SK-N-MC (cell line): ENCODE results near the gene DHRS7.

Source experiments
- EZH2 ChIP-seq: fragments of 200-600 bp; sonication (generic); IDR thresholded peaks from one replicate; pipeline ENCODE4 v1.6.1; 2017; ENCODE audit warnings: antibody characterized with exemption
- POLR2AphosphoS5 ChIP-seq: IDR thresholded peaks from 2 replicates; pipeline ENCODE4 v1.6.1; 2012; ENCODE audit warnings: mild to moderate bottlenecking, low read depth, low read length, borderline replicate concordance

GRCh38 chr14:60175255-60175902 is 10.2 kb upstream of the DHRS7 start:
- TF ChIP-seq EZH2, result no peak
- no peak for TF ChIP-seq POLR2AphosphoS5
